Stimulated activated CD8-positive, alpha-beta memory T cell treated with anti-CD3 and anti-CD28 coated beads, Interleukin-12 subunit alpha, Interleukin-12 subunit beta, amount 100 ng/mL, for 4 hours (primary cell): ENCODE results near the gene NOXO1.

Experiments
- DNase-seq: peaks from one replicate; pipeline ENCODE4 v3.0.0-alpha.2; 2020; ENCODE audit warnings: low read depth

NOXO1 gene

DNA sequence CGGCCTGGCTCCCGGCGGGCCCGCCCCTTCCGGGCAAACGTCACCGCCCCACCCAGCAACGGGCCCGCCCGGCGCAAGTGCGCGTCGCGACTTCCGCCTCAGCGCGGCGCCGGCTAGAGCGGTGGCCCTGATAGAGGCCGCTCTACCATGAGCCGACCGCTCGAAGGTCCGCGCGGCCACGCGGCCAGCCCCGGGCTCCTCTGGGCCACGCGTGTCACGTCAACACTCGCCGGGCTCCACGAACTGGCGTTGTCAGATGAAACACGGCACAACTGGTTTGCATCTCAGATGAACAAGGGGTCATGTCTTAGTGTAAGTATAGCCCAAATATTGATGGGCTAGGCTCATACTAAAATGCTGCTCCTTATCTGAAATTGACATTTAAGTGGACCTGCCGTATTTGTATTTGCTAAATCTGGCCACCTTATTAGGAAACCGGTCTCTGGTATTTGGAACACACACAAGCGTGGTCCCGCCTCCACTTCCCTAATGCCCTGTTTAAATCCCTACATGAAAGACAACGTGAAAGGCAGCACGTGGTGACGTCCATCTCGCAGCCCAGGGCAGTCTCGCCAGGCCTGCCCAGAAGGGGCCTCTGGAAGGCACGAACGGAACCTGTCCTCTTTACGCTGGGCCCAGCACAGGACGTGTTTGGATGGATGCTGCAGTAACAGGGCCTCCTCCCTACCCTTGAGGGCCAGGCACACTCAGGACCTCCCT lies 28.7 kb upstream of the NOXO1 start, which contains the start of gene ZNF598:
Gene ZNF598, minus strand, starts transcription at position 31 of the 720 bp plus-strand sequence.
- DNase-seq: peak; percentile 73

DNA sequence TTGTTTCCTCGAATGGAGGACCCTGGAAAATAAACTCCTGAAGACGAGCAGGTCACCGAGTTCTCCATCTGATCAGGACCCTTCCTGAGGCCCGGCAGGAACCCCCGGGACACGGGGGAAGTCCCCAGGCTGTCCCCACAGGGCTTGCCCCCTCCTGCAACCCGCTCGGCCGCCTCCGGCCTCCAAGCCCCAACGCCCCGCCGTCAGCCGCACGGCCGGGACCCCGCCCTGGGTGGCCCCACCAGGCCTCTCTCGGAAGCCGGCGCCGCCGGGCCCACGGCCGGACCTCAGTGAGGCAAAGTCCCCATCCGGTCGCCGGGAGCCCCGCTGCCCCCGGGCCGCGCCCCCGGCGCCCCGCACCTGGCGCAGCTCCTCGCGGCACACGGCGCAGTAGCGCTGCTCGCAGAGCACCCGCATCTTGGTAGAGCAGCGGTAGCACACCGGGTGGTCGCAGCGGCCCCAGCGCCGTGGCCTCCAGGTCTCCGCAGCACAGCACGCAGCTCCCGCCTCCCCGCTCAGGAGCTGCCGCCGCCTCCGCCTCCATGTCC lies 28.0 kb upstream of the NOXO1 start:
- no peak for DNase-seq

DNA sequence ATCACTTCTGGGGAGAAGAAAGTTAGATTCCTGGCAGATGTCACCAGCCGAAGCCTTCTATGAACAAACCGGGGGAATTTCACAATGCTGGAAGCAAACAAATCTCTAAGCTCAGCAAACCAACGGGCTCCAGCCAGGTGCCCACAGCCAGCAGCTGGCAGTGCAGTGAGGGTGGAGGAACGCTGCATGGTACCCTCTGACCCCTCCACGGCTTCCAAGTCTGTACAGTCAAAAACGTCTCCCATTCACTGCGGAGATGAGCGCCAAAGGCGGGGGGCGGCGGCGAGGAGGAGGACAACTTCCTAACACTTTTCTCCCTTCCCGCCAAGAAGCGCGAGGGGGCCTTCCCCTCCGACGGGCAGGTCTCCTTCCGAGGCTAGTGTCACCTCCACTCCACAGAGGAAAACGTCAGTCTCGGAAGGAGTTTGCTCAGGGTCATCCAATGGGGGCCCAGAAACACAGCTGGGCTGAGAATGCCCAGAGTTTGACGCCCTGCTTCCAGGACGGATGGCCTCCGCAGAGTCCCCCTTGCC lies 27.4 kb upstream of the NOXO1 start:
- no peak for DNase-seq

DNA sequence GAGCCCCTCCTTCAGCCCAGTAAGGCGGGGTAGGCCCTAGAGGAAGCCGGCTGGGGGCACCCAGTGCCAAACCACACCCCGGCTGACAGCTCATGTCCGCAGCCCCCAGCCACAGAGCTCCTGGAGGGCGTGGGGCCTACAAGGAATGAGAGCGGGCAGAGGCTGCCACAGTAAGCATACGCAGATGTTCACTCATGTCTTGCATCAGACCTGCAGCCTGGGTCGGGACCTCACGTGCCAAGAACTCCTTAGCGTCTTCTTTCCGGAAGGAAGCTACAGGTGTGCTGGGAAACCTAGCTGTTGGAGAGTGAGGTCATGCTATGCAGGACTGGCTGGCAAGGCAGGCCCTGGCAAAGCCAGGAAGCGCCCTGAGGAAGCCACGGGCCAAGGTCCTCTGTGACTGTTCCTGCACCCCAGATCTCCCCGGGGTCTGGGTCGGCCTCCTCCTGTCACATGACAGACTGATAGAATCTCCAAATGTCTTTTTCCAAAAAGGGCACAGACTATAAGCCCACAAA lies 26.8 kb upstream of the NOXO1 start:
- DNase-seq: no peak

DNA sequence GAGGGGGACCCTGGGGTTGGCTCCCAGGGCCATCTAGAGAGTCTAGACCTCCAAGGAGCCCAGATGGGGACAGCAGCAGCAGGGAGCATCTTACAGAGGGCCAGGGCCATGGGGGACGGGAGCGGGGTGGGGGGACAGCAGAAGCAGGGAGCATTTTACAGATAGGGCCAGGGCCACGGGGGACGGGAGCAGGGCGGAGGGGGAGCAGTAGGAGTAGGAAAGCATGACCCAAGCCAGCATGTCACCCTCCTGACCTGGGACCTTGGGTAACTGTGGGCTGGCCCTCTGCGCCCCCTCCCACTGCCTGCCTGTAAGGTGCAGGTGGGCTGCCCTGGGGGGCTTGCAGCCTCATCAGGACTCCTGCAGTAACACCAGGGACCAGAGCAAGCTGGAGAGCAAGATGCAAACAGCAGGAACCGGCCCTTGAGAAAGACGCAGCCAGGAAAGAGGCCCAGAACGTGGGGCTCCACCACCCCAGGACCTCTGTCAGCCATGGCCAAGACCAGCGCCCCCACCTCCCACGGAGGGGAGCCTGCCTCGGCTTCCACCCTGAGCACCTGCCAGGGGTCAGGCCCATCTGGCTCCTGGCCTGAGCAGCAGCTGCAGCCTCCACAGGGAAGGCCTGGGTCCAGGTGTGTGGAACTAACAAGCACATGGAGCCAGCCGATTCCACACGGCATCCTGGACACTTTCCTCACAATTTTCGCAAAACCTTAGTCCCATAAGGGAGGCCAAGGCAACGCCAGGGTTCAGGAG lies 26.0 kb upstream of the NOXO1 start:
- DNase-seq: no peak

DNA sequence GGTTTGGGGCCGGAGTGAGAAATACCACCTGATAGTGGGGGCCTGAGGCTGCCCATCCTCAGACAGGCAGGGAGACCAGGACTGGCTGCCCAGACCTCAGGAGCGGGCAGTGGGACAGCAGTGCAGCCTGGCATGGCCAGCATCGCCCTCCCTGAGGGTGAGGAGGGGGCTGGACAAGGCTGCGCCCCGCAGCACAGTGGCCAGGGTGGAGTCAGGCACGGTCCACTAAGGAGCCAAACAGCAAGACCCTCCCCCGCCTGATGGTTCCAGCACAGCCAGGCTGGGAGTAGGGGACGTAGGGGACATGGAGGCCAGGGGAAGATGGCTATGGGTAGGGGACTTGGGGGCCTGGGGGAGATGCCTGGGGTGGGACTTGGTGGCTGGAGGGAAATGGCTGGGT lies 25.0 kb upstream of the NOXO1 start:
- DNase-seq: no peak

DNA sequence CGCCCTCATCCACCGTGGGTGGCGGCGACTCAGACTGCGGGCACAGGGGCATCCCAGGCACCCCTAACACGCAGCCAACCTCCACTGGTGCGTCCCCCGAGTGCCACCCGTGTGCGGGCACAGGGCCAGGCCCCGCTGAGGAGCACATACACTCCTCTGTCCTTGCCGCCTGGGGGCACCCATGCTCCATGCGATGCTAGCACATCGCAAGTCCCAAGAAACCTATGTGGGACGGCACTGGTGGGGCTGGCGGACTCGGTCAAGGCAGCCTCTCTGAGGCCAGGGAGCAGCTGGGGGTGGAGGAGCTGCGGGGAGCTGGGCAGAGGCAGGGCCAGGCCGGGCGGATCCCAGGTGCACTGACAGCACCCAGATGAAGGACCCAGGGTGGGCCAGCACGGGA lies 24.4 kb upstream of the NOXO1 start:
- DNase-seq: no peak

DNA sequence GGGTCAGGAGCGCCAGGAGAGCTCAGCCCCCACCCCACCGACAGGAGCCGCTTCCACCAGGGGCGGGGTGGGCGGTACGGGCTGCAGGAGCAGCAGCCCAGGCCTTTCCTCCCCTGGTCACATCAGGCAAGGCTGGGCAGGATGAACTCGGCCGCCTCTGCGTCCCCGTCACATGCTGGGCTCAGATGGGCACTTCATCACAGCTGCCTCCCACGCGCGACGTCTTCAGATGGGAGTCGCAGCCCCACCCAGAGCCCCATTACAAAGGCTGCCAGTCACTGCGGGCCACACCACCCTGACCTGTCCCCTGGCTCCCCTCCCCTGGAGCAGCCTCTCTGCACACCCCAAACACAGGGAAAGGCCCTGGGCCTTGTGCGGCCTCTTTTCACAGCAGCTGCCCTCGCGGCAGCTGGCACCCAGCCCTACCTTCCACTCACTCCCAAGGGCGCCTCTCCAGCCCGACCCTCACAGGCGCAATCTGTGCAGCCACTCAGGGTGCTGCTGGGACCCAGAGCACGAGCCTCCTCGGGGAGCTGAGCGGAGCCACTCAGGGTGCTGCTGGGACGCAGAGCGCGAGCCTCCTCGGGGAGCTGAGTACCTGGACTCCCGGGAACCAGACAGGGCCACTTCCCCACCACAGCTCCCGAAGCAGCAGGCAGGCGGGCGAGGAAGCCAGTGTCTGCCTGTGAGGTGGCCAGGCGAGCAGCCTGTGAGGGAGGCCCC lies 23.7 kb upstream of the NOXO1 start:
- no peak for DNase-seq

DNA sequence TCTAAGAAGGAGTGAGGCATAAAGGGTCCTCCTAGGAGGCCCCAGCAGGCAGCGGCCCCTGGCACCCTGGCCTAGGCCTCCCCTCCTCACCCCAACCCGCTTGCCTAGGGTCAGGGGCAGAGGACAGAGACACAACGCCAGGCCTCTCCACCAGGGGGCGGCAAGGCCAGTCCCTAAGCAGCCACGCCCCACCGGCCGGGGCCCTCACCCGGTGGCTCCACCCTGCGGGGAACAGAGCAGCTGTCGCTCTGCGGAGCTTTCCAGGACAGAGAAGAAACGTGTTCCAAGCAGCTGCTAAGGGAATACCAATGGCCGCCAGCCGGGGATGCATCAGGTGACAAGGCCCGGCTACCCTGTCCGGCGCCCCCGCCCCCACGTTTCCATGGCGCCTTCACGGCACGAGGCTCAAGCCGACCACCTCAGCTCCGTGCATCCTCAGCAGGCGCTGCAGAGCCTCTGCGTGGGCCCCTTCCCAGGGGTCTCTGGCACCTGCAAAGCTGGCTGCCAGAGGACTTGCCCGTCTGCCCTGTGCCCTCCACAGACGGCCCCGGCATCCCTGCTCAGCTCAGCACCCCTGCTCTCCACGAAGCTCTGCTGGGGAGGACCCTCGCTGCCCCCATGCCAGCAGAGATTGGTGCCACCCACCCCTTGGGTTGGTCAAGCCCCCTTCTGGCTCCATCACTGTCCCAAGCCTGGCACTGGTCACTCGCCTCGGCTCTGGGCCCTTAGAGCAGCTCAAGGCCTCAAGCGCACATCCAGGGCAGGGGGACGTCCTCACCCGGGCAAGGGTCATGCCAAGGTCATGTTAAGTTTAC lies 22.8 kb upstream of the NOXO1 start:
- DNase-seq: peak; percentile 65

DNA sequence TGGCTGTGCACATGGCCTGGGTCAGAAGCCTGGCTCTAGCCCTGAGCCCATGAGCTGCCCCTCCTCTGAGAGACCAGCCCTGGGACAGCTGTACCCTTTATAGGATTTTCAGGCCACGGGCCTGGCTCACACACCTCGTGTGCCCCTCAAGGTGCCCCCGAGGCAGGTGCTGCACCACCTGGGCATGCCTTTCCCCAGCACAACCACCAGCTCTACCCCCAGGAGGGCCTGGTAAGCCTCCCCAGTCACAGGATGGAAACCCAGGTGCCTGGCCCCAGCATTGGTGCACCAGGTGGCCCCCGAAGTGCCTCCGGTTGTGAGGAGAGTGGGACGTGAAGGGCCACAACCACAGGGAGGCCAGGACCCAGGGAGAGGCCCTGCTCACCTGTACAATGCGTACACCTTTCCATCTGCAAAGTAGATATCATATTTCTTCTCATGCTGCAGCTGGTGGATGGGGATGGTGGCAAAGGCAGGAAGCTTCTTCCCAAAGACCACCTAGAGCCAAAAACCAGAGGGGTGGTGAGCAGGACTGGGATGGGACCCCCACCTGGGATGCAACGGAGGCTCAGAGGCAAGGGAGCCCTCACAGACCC lies 22.1 kb upstream of the NOXO1 start:
- no peak for DNase-seq

DNA sequence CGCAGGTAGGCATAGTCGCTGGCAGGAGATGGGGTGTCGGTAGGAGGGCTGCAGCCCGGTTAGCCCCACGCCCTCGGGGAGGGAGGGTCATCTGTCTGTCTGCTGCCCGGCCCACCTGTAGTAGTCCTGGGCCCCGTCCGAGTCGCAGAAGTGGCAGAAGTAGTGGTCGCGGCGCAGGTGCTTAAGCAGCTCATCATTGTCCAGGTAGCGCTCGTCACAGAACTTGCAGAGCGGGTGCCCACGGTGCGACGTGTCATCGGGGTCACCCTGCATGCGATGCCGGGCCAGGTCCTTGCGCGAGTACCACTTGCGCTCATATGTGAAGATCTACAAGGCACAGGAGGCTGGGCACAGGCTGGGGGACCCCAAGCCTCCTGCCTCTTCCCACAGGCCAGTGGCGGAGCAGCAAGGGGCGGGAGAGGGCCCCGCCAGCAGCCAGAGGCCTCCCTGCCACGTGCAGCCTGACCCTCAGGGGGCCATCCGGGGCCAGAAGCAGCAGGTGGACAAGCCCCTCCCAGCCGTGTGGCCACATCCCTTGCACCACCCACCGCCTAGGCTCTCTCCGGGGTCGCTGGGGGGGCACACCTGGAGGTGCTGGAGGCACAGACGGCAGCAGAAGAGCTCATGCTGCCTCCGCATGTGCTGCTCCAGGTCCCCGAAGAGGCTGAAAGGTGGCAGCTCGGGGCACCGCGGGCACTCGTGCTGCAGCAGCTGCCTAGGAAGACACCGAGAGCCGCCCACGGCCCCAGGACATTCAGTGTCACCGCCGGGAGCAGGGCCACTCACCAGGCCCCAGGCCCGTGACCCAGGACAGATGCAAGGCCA lies 21.3 kb upstream of the NOXO1 start:
- no peak for DNase-seq

DNA sequence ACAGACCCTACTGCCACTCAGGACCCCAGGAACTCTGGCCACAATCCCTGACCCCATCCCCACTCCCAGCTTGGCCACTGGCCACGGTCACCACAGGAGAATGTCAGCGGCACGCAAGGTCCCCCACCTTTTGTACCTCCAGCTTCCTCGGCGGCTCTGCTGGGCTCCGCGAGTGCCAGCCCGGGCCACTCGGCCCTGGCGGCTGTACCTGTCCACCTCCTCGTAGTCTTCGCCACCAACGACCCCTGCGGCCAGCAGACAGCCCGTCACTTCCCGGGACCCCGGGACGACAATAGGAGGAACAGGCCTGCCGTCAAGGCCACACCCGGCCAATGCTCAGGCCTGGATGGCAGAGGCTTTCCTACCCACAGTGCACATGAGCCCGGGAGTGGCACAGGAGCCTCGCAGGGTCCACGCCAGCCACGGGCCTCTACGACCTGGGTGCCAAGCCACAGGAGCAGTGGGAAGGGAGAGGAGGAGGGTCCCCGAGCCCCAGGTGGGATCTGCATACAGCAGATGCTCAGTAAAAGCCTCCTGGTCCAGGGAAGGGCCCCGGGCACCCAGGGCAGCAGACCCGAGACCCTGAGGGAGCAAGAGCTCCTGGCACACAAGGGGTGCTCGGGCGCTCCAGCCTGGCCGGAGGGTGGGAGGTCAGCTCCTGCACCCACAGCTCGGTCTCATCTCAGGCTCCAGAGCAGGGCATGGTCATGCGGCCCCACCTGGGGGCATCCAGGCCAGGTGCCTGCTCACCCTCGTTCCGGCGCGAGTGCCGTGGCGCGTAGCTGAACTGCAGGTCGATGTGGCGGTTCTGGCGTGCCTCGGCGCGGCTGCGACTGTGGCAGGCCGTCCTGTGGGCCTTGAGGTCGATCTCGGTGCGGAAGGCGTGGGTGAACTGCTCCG lies 20.4 kb upstream of the NOXO1 start:
- DNase-seq: no peak

DNA sequence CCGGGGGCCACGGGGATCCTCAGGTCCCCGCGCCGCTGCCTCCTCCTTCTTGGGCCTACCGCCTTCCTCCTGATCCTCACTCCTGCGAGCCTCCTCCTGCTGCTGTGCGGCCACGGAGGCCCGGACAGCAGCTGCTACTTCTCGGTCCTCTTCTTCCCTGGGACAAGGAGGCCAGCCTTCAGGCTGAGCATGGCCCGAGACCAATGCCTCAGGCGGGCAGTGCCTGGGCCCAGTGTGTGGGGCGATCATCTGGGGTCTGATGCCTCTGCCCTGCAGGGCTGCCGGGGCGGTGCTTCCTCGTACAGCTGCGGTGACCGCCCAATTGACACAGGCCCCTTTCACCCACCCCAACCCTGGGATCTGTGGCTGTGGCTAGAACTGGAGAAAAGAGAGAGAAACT lies 19.8 kb upstream of the NOXO1 start:
- DNase-seq: no peak

DNA sequence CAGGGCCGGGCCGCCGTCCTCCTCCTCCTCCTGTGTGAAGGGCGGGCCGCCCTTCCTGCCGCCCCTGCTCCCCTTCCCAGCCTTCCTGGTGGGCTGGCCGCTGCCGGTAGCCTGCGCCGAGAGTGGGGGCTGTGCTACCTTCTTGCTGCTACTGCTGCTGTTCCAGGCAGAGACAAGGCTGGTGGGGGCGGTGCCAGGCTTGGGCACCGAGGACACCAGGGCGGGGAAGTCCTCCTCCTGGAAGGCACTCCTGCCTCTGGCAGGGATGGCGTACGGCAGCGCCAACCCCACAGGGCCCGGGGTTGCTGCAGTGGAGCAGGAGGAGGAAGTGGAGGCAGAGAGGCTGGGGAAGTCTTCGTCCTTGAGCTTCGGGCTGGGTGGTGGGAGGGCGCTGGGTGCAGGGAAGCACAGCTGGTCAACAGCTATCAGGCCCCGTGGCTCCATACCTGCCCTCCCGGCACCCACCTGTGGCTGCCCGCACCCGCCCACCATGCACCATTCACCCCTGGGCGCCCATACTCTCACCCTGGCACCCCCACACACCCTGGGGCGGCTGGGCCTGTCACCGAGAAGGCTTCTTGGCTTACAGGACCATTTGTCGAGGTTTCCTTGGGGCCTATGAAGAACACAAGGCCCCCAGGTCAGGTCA lies 18.7 kb upstream of the NOXO1 start:
- DNase-seq: no peak

DNA sequence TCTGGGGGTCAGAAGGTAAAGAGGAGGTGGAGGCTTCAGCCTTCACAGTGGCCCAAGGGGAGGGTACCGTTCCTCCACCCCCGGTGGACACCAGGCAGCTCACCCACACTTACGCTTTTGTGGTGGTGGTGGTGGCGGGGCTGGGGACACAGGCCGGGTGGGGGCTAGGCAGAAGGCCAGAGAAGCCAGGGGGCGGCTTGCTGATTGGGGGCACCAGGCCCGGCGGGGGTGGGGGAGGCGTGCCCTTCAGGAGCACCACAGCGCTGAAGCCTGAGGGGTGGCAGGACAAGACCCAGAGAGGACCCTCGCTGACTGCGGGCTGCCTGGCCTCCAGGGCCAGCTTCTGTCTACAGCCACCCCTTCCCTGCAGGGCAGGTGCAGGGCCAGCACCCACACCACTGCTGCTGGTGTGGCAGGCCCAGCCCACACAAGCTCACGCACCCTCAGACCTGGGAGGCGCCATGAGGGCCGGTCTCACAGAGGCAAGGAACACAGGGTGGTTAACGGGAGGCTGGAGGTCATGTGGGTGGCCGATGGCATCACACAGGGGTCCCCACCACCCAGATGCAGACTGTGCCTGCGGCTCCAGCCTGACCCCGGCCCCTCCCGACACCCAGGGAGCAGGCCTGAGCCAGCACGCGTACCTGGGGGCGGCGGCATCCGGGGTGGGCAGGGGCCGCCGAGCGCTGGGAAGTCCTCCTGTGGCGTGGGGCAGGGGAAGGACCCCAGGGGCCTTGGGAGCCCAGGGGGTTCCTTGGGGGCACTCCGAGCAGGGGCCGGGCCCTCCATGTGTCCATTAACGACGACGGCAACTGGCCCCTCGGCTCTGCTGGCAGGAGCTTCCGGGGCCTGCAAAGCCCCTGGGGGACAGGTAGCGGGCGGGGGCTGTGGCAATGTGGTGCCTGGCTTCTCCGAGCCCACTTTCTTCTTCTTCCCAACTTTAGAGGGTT lies 17.9 kb upstream of the NOXO1 start:
- no peak for DNase-seq

DNA sequence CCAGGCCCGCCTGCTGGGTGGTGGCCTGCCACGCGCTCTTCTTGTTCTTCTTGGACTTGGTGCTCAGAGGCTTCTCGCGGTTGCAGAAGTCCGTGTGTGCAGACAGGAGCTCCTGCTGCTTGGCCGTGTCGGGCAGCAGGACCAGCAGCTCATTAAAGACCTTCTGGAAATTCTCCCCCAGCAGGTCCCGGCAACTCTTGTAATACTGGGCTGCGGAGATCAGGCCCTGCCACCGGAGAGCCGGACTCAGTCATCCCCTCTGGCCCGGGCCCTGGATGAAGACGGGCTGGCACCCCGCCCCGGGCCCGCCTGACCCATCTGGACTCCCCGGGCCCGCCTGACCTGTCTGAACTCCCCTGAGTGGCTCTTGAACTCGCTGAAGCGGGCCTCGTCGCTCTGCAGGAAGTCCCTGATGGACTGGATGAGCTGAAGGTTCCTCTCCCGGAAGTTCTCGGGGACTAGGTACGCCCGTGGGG lies 17.1 kb upstream of the NOXO1 start:
- DNase-seq: no peak
